ENCODE data around the gene CDH1. TPM values are rescaled to one million over a fixed set of nuclear protein-coding genes. Genes with fewer than 3 reads are reported as not detected.
"Not testable (repeated sequence)": the region's sequence is repeated elsewhere in the genome, so short reads cannot be mapped to it uniquely, and the experiment has no call there.

The CDH1 gene
- total RNA-seq, 1 donor from 2014 or later, result 56.8 TPM

DNA sequence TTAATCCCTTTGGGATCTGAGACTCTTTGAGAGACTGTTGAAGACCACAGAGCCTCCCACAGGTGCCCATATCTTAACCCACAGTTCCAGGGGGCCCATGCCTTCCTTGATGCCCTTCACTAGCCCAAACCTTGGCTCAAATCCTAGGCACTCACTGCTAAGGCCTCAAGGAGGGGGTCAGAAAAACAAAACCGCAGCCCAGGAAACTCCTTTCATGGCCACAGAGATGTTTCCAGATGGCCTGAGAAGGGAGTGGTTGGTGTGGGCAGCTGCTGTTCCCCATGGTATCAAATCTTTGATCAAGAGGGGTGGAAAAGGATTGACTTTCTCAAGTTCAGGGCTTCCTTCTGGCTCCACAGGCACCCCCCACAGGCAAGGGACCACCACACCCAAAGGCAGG lies 44.7 kb downstream of the CDH1 start:
- H3K4me3 ChIP-seq (ENCODE audit: low read depth, low read length), result no peak overlapping the region
- DNase-seq (ENCODE audit: low read depth), result no peak
- TF ChIP-seq, protein P1, sequence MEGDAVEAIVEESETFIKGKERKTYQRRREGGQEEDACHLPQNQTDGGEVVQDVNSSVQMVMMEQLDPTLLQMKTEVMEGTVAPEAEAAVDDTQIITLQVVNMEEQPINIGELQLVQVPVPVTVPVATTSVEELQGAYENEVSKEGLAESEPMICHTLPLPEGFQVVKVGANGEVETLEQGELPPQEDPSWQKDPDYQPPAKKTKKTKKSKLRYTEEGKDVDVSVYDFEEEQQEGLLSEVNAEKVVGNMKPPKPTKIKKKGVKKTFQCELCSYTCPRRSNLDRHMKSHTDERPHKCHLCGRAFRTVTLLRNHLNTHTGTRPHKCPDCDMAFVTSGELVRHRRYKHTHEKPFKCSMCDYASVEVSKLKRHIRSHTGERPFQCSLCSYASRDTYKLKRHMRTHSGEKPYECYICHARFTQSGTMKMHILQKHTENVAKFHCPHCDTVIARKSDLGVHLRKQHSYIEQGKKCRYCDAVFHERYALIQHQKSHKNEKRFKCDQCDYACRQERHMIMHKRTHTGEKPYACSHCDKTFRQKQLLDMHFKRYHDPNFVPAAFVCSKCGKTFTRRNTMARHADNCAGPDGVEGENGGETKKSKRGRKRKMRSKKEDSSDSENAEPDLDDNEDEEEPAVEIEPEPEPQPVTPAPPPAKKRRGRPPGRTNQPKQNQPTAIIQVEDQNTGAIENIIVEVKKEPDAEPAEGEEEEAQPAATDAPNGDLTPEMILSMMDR (conservative IDR thresholded peaks at IDR 0.05; ENCODE audit: low read depth, low read length), result no peak

DNA sequence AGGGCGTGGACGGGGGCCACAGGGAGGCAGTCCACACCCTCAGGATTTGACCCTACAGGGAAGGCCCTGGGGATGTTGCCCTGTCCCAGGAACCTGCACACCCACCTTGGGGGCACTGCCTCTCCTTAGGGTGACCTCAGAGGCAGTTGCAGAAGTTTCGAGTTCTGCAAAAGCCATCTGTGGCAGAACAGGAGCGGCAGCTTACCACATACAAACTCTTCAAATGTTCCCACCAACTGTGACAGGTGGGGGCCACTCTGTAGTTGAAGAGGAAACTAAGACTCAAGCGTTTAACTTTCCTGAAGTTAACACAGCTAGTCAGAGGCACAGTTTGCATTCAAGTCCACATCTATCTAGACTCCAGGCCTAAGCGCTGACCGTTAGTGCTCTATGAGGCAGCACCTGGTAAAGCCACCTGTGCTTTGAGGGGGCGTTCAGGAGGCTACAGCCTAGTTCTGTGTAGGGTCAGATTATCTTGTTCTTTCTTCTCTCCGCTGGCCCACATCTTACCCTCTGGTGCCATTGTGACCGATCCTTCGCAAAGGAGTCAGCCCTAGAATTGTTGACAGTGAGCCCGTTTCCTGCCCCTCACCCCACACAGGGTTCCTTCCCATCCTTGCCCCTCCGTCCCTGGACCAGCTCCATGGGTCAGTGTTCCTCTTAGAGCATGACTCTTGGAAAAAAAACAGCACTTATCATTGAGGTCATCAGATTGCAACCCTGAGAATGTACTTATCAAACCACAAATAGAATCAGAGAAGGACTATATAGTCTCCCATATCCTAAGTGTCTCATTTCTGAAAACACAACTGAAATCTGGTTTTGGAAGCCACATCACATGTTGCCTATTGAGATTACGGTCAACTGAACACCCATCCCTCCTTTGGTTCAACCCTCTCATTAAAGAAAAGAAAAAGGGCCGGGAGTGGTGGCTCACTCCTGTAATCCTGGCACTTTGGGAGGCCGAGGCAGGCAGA lies 45.4 kb downstream of the CDH1 start:
- TF ChIP-seq, protein P1 (conservative IDR thresholded peaks at IDR 0.05; ENCODE audit: low read depth, low read length), result no peak

DNA sequence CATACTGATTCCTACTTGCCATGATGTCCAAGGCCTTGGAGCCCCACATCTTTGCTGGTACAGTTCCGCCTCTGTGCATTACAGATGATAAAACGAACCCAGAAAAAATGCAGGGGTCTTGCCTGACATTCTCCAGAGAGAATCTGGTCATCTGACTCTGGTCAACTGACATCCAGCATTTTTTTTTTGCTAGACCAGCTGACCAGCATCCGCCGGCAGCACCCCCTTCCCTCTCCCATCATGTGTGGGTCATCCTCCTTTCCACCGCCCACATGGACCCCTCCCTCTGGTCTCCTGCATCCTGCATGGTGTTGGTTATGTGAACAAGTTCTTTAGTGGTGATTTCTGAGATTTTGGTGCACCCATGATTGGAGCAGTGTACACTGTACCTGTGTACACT lies 47.1 kb downstream of the CDH1 start:
- no peak for DNase-seq (ENCODE audit: low read depth)
- TF ChIP-seq, protein P1 (conservative IDR thresholded peaks at IDR 0.05; ENCODE audit: low read depth, low read length), result no peak
- H3K4me3 ChIP-seq (ENCODE audit: low read depth, low read length), result no peak overlapping the region

More for the DNA sequence above, 45.4 kb downstream of the CDH1 start:
- no peak for DNase-seq (ENCODE audit: low read depth)
- H3K4me3 ChIP-seq (ENCODE audit: low read depth, low read length), result no peak overlapping the region

DNA sequence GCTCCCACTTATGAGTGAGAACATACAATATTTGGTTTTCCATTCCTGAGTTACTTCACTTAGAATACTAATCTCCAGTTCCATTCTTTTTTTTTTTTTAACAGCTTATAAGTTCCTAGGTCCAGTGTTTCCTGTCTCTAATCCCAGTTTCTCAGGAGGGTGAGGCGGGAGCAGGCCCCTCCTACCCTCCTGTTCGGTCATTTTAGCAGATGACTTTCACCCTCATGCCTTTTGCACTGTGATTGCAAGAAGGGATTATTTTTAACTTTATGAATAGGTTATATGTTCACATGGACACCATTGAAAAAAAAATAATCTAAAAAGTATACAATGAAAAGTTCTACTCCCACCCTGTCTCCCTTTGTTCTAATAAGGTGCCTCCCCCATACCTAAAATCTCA lies 47.6 kb downstream of the CDH1 start:
- TF ChIP-seq, protein P1 (conservative IDR thresholded peaks at IDR 0.05; ENCODE audit: low read depth, low read length), result no peak
- DNase-seq (ENCODE audit: low read depth), result no peak

DNA sequence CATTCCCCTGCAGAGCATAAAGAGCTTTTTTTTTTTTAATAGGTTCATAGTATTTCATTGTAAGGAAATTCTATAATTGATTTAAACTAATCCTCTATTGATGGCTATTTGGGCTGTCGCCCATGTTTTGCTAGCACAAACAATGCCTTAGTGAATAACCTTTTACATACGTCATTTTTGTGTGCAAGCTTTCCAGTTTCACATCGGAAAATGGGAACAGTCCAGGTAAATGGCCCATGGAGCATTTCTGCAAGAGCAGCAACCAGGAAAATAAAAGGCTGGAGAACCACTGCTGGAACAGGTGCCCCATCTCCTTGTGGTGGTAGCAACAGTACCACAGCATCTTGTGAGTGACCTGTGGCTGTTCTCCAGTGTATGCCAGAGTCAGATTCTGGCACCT lies 48.6 kb downstream of the CDH1 start:
- no peak overlapping the region for H3K4me3 ChIP-seq (ENCODE audit: low read depth, low read length)
- DNase-seq (ENCODE audit: low read depth), result no peak
- TF ChIP-seq, protein P1 (conservative IDR thresholded peaks at IDR 0.05; ENCODE audit: low read depth, low read length), result no peak

More for the DNA sequence above, 47.6 kb downstream of the CDH1 start:
- H3K4me3 ChIP-seq (ENCODE audit: low read depth, low read length), result no peak overlapping the region

DNA sequence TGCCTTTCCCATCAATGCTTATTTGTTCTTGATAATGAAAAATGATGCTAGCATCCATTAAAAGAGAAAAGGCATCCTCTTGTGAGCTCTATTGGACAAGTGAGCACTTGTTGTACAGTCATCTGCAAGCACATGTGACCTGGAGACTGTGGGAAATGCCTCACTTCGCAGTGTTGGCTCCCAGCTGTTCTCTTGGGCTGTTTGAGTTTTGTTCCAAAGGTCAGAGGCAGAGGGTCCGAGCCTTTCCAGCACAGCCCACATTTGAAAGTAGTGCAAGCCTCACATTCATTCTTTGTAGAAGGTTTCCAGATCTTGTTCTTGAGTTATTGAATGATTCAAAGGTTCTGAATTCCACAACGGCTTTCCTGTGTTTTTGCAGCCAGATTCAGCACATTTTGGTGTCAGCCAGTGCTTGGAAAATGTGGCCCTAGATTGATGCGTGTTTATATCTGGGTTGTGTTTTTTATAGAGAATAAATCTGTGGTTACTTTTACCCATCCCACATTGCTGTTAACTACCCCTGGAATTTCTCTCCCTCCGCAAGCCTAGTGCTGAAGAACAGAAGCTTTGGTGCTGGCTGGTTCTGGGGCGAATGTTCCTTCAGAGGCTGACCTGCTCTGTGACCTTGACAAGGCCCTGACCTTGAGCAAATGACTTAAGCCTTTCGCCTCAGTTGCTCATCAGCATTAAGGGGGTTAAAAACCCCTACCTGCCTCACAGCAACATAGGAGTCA lies 49.8 kb downstream of the CDH1 start:
- TF ChIP-seq, protein P1 (conservative IDR thresholded peaks at IDR 0.05; ENCODE audit: low read depth, low read length), result no peak
- H3K4me3 ChIP-seq (ENCODE audit: low read depth, low read length), result no peak overlapping the region
- DNase-seq (ENCODE audit: low read depth), result no peak

DNA sequence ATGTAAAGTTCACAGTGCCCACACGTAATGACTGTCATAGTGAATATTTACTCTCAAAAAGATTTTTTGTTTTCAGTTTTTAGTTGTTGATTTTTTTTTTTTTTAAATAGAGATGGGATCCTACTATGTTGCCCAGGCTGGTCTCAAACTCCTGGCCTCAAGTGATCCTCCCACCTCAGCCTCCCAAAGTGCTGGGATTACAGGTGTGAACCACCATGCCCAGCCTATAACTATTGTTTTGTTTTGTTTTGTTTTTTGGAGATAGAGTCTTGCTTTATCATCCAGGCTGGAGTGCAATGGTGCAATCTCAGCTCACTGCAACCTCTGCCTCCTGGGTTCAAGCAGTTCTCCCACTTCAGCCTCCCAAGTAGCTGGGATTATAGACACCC lies 50.3 kb downstream of the CDH1 start:
- DNase-seq (ENCODE audit: low read depth); H3K4me3 ChIP-seq (ENCODE audit: low read depth, low read length): not testable (repeated sequence)

Measured in epithelial cell of proximal tubule (primary cell).